K562 (cell line): ENCODE data around the gene ZER1. TPM values are rescaled to one million over a fixed set of nuclear protein-coding genes. Genes with fewer than 3 reads are reported as not detected.

Experiments used
- ARID2 ChIP-seq: fragments of 450-650 bp; IDR thresholded peaks from 2 replicates; pipeline ENCODE4 v1.6.1; 2017; ENCODE audit warnings: antibody characterized with exemption, mild to moderate bottlenecking
- ARID3B ChIP-seq: fragments of 250-450 bp; sonication (Bioruptor Pico); IDR thresholded peaks from 2 replicates; pipeline ENCODE4 v1.4.0; 2020; ENCODE audit warnings: borderline replicate concordance
- CEBPZ ChIP-seq: fragments of 150-350 bp; IDR thresholded peaks from 2 replicates; pipeline ENCODE4 v1.6.1; 2014; ENCODE audit warnings: low read depth, mild to moderate bottlenecking, low read length, borderline replicate concordance
- HMBOX1 ChIP-seq: sonication (generic); IDR thresholded peaks from 2 replicates; pipeline ENCODE4 v1.6.1; 2016
- MCM5 ChIP-seq: fragments of 450-650 bp; IDR thresholded peaks from 2 replicates; pipeline ENCODE4 v1.6.1; 2016; ENCODE audit warnings: low read depth
- MYC ChIP-seq, 2 experiments: fragments of 250-450 bp in 1 of 2; sonication (Bioruptor Pico) in 1 of 2; IDR thresholded peaks; 2 replicates each; pipeline versions ENCODE4 v1.5.1 to v1.6.1; 2012 to 2021; ENCODE audit warnings: low read depth in 2 of 2, borderline replicate concordance in 1 of 2, improper control_type of control experiment in 1 of 2, low read length in 1 of 2, mild to moderate bottlenecking in 1 of 2, moderate library complexity in 1 of 2
- NKRF ChIP-seq: fragments of 450-650 bp; IDR thresholded peaks from 2 replicates; pipeline ENCODE4 v1.6.1; 2016; ENCODE audit warnings: borderline replicate concordance
- NR0B1 ChIP-seq: fragments of 450-650 bp; IDR thresholded peaks from one replicate; pipeline ENCODE4 v1.6.1; 2018; ENCODE audit warnings: mild to moderate bottlenecking, moderate library complexity; ENCODE audit not compliant: partially characterized antibody
- PKNOX1 ChIP-seq: fragments of 450-650 bp; IDR thresholded peaks from 2 replicates; pipeline ENCODE4 v1.6.1; 2016
- TEAD4 ChIP-seq, 2 experiments: sonication (generic) in 1 of 2; formaldehyde crosslinking in 1 of 2; IDR thresholded peaks; 2 replicates each; pipeline versions ENCODE4 v1.6.1 to v1.8.0; 2012 to 2022; ENCODE audit warnings: borderline replicate concordance in 1 of 2, inconsistent platforms in 1 of 2, low read length in 1 of 2, mild to moderate bottlenecking in 1 of 2, missing genetic modification reagents in 1 of 2
- ZNF695 ChIP-seq: fragments of 450-650 bp; formaldehyde crosslinking; IDR thresholded peaks from 2 replicates; pipeline ENCODE4 v1.4.0; 2020; ENCODE audit warnings: mild to moderate bottlenecking, moderate library complexity
- polyA plus RNA-seq, 8 experiments: library from polyadenylated mRNA; depleted of rRNA in 4 of 8; stranded (reverse) in 5 of 8; unstranded in 3 of 8; fragments of >200 nt; fragmentation: Nextera tagmentation in 2 of 8; fragmentation: Illumina TruSeq in 1 of 8; extraction: Ambion mirVana in 2 of 8; extraction: Trizol in 1 of 8; gene quantifications; 2 replicates each; pipeline versions ENCODE4 v1.2.1 to v1.2.3, GENCODE V29; 2011 to 2014; ENCODE audit warnings: inconsistent platforms in 1 of 8, missing spikeins in 1 of 8
- total RNA-seq, 7 experiments: library from RNA; depleted of rRNA in 6 of 7; stranded (reverse); fragments of >200 nt in 6 of 7; fragmentation: Illumina TruSeq in 2 of 7; extraction: Trizol in 2 of 7; gene quantifications; 2 replicates each; pipeline versions ENCODE4 v1.2.1 to v1.2.3, GENCODE V29; 2011 to 2021; ENCODE audit warnings: low replicate concordance in 1 of 7

Gene ZER1
- total and polyA plus RNA-seq, 9 of the 15 experiments (the other 6 are each of a cell fraction or from before 2014, with no cell fraction given): 0.07 to 10.7 (median 6.2) TPM

GRCh38 chr9:128684325-128685199 is 87.2 kb downstream of the ZER1 start (continued):
- TF ChIP-seq NKRF: no peak
- 0 out of 2 replicates have a peak, but pooled peaks have one; percentile 17 for TF ChIP-seq PKNOX1
- no peak for TF ChIP-seq ZNF695 (CRISPR knock-in tag)
- no peak for TF ChIP-seq TEAD4 (IDR thresholded peaks at IDR 0.05; ENCODE audit: low read length)
- no peak for TF ChIP-seq TEAD4 (CRISPR knock-in tag; IDR thresholded peaks at IDR 0.05; ENCODE audit: borderline replicate concordance)
- TF ChIP-seq MCM5: no peak
- TF ChIP-seq MYC (IDR thresholded peaks at IDR 0.05; ENCODE audit: low read depth, low read length): no peak
- TF ChIP-seq MYC (CRISPR knock-in tag; IDR thresholded peaks at IDR 0.05; ENCODE audit: borderline replicate concordance, low read depth): no peak
- TF ChIP-seq NR0B1: no peak
- TF ChIP-seq ARID3B (CRISPR knock-in tag): no peak
- peak; percentile 31; the same call in 1 of the 2 replicates for TF ChIP-seq HMBOX1
- no peak for TF ChIP-seq ARID2
- TF ChIP-seq CEBPZ: no peak
